Measurements from ENCODE around the gene DGKI. TPM values are rescaled to one million over a fixed set of nuclear protein-coding genes. Genes with fewer than 3 reads are reported as not detected.
A peak's percentile ranks its signal among the peaks of the same experiment; 100 is the strongest.

The DGKI gene
- total and polyA plus RNA-seq, 4 donors, result 0.01 to 0.37 (median 0.31) TPM

DNA sequence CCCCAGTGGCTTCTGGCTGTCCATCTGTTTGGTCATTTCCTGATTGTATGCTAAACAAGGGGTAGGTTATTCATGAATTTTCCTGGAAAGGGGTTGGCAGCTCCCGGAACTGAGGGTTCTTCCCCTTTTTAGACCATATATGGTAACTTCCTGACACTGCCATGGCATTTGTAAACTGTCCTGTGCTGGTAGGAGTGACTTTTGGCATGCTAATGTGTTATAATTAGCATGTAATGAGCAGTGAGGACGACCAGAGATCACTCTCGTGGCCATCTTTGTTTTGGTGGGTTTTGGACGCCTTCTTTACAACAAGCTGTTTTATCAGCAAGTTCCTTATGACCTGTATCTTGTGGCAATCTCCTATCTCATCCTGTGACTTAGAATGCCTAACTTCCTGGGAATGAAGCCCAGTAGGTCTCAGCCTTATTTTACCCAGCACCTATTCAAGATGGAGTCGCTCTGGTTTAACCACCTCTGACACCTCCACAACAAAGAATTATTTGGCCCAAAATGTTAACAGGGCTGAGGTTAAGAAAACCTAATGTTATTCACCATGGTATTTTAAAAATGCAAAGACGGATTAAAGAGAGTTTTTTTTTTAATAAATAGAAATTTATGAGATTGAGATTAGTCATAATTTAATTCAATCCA, 500.9 kb downstream of the DGKI start:
- WGBS, result 67% methylated on average over 6 of the region's 6 CpGs
- DNase-seq (ENCODE audit: low spot score), result no peak
- no peak overlapping the region for H3K9ac ChIP-seq (ENCODE audit: low read depth in 1 of 2, low read length in 2 of 2)
- no peak for TF ChIP-seq RXRA (IDR thresholded peaks at IDR 0.05)
- no peak overlapping the region for H3K4me3 ChIP-seq (ENCODE audit: low read depth in 1 of 3, low read length in 3 of 3)
- H3K27me3 ChIP-seq (ENCODE audit: control insufficient read depth in 4 of 4, insufficient read depth in 4 of 4, low read length in 3 of 4), result peaks cover 0 to 7% (median 0%) of the 10 kb centered on the region in 4 donors
- no peak overlapping the region for H3K27ac ChIP-seq (ENCODE audit: low read depth in 1 of 2, low read length in 2 of 2)
- H3K4me1 ChIP-seq (ENCODE audit: control insufficient read depth in 4 of 4, insufficient read depth in 4 of 4, low read length in 3 of 4), result peaks cover 0 to 14% (median 11%) of the 10 kb centered on the region in 4 donors
- no peaks in the 10 kb centered on the region for H3K9me3 ChIP-seq (ENCODE audit: control insufficient read depth in 4 of 4, low read length in 3 of 4)
- H3K36me3 ChIP-seq (ENCODE audit: control insufficient read depth in 4 of 4, insufficient read depth in 3 of 4, low read depth in 1 of 4, low read length in 3 of 4), result no peaks in the 10 kb centered on the region

GRCh38 chr7:137343281-137343841, 503.4 kb downstream of the DGKI start, which contains the start of gene PTN:
PTN (minus strand) TSS chr7:137343733; CDS start chr7:137254973, 88,760 bp downstream.
- H3K27me3 ChIP-seq (ENCODE audit: control insufficient read depth in 4 of 4, insufficient read depth in 4 of 4, low read length in 3 of 4), result peaks cover 0 to 7% (median 0%) of the 10 kb centered on the region in 4 donors
- WGBS, result 5% methylated on average over 23 of the region's 23 CpGs
- H3K9ac ChIP-seq (ENCODE audit: low read depth in 1 of 2, low read length in 2 of 2), result no peak within 1 kb of the TSS
- H3K9me3 ChIP-seq (ENCODE audit: control insufficient read depth in 4 of 4, low read length in 3 of 4), result no peaks in the 10 kb centered on the region
- H3K4me3 ChIP-seq (ENCODE audit: low read depth in 1 of 3, low read length in 3 of 3), result peak within 1 kb of the TSS; percentile 15 to 51 (median 37)
- TF ChIP-seq JUND (IDR thresholded peaks at IDR 0.05) (peak; percentile 19 to 34), TAF1 (conservative IDR thresholded peaks at IDR 0.05) (no peak), FOXA2 (IDR thresholded peaks at IDR 0.05) (no peak), RAD21 (IDR thresholded peaks at IDR 0.05) (peak; percentile 14 to 18)
- TF ChIP-seq, protein P1, sequence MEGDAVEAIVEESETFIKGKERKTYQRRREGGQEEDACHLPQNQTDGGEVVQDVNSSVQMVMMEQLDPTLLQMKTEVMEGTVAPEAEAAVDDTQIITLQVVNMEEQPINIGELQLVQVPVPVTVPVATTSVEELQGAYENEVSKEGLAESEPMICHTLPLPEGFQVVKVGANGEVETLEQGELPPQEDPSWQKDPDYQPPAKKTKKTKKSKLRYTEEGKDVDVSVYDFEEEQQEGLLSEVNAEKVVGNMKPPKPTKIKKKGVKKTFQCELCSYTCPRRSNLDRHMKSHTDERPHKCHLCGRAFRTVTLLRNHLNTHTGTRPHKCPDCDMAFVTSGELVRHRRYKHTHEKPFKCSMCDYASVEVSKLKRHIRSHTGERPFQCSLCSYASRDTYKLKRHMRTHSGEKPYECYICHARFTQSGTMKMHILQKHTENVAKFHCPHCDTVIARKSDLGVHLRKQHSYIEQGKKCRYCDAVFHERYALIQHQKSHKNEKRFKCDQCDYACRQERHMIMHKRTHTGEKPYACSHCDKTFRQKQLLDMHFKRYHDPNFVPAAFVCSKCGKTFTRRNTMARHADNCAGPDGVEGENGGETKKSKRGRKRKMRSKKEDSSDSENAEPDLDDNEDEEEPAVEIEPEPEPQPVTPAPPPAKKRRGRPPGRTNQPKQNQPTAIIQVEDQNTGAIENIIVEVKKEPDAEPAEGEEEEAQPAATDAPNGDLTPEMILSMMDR (IDR thresholded peaks at IDR 0.05; ENCODE audit: low read depth, low read length, missing input control), result no peak
- TF ChIP-seq, protein P2, sequence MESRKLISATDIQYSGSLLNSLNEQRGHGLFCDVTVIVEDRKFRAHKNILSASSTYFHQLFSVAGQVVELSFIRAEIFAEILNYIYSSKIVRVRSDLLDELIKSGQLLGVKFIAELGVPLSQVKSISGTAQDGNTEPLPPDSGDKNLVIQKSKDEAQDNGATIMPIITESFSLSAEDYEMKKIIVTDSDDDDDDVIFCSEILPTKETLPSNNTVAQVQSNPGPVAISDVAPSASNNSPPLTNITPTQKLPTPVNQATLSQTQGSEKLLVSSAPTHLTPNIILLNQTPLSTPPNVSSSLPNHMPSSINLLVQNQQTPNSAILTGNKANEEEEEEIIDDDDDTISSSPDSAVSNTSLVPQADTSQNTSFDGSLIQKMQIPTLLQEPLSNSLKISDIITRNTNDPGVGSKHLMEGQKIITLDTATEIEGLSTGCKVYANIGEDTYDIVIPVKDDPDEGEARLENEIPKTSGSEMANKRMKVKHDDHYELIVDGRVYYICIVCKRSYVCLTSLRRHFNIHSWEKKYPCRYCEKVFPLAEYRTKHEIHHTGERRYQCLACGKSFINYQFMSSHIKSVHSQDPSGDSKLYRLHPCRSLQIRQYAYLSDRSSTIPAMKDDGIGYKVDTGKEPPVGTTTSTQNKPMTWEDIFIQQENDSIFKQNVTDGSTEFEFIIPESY (IDR thresholded peaks at IDR 0.05), result no peak
- H3K36me3 ChIP-seq (ENCODE audit: control insufficient read depth in 4 of 4, insufficient read depth in 3 of 4, low read depth in 1 of 4, low read length in 3 of 4), result no peaks in the 10 kb centered on the region
- H3K4me1 ChIP-seq (ENCODE audit: control insufficient read depth in 4 of 4, insufficient read depth in 4 of 4, low read length in 3 of 4), result peaks cover 0 to 14% (median 11%) of the 10 kb centered on the region in 4 donors
- DNase-seq (ENCODE audit: low spot score), result no peak
- H3K27ac ChIP-seq (ENCODE audit: low read depth in 1 of 2, low read length in 2 of 2), result no peak within 1 kb of the TSS

DNA sequence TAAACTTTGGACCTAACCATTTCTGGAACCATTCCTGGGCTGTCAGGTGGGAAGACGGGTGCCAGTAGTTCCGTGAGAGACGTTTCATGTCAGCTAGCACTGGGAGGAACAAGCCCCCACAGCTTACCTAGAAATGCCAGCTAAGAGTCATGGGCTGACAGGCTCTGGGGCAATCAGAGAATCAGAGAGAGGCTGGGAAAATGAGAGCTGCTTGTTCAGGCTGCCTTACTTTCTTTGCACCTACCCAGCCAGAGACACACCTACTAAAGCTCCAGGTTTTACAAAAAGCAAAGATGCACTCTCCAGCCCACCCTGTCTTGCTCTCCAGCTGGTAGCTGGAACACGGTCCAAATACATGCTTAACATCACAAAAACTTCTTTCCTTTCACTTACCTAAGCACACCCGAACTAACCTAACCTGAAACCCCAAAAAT, 503.9 kb downstream of the DGKI start:
- WGBS, result 8% methylated on average over 5 of the region's 5 CpGs
- H3K9ac ChIP-seq (ENCODE audit: low read depth in 1 of 2, low read length in 2 of 2), result no peak overlapping the region
- H3K4me1 ChIP-seq (ENCODE audit: control insufficient read depth in 4 of 4, insufficient read depth in 4 of 4, low read length in 3 of 4), result peaks cover 0 to 14% (median 11%) of the 10 kb centered on the region in 4 donors
- no peak overlapping the region for H3K27ac ChIP-seq (ENCODE audit: low read depth in 1 of 2, low read length in 2 of 2)
- TF ChIP-seq, protein P2 (IDR thresholded peaks at IDR 0.05), result no peak
- no peaks in the 10 kb centered on the region for H3K9me3 ChIP-seq (ENCODE audit: control insufficient read depth in 4 of 4, low read length in 3 of 4)
- peaks cover 0 to 7% (median 0%) of the 10 kb centered on the region in 4 donors for H3K27me3 ChIP-seq (ENCODE audit: control insufficient read depth in 4 of 4, insufficient read depth in 4 of 4, low read length in 3 of 4)
- H3K36me3 ChIP-seq (ENCODE audit: control insufficient read depth in 4 of 4, insufficient read depth in 3 of 4, low read depth in 1 of 4, low read length in 3 of 4), result no peaks in the 10 kb centered on the region
- H3K4me3 ChIP-seq (ENCODE audit: low read depth in 1 of 3, low read length in 3 of 3), result peak overlapping the region; percentile 15 to 51 (median 37)
- DNase-seq (ENCODE audit: low spot score), result no peak
